Liver (tissue), 9 donors: ENCODE data around the gene GREM2. TPM values are rescaled to one million over a fixed set of nuclear protein-coding genes. Genes with fewer than 3 reads are reported as not detected.

ENCODE experiments used
- DNase-seq: peaks from one replicate; pipeline ENCODE4 v3.0.0-alpha.2; 2017; ENCODE audit warnings: low spot score
- H3K27ac ChIP-seq, 2 donors: one replicate each; pipeline ENCODE4 v1.7.0; 2013; ENCODE audit warnings: inconsistent platforms in 2 of 2, low read length in 2 of 2, control low read depth in 1 of 2, low read depth in 1 of 2, mild to moderate bottlenecking in 1 of 2
- H3K27me3 ChIP-seq, 4 donors: one replicate each; pipeline versions ENCODE4 v1.6.1 to v1.7.0; 2013; ENCODE audit warnings: low read length in 3 of 4, inconsistent platforms in 1 of 4, mild to moderate bottlenecking in 1 of 4, moderate library complexity in 1 of 4; ENCODE audit not compliant: control insufficient read depth in 4 of 4, insufficient read depth in 4 of 4
- H3K36me3 ChIP-seq, 4 donors: one replicate each; pipeline versions ENCODE4 v1.6.1 to v1.7.0; 2013; ENCODE audit warnings: low read length in 3 of 4, mild to moderate bottlenecking in 3 of 4, low read depth in 1 of 4, moderate library complexity in 1 of 4; ENCODE audit not compliant: control insufficient read depth in 4 of 4, insufficient read depth in 3 of 4
- H3K4me1 ChIP-seq, 4 donors: one replicate each; pipeline versions ENCODE4 v1.6.1 to v1.7.0; 2013; ENCODE audit warnings: low read length in 3 of 4, mild to moderate bottlenecking in 3 of 4, moderate library complexity in 1 of 4; ENCODE audit not compliant: control insufficient read depth in 4 of 4, insufficient read depth in 4 of 4
- H3K4me3 ChIP-seq, 3 donors: one replicate each; pipeline versions ENCODE4 v1.6.1 to v1.7.0; 2013; ENCODE audit warnings: low read length in 3 of 3, control low read depth in 1 of 3, low read depth in 1 of 3, mild to moderate bottlenecking in 1 of 3
- H3K9ac ChIP-seq, 2 donors: one replicate each; pipeline ENCODE4 v1.7.0; 2013; ENCODE audit warnings: low read length in 2 of 2, mild to moderate bottlenecking in 2 of 2, moderate library complexity in 2 of 2, control low read depth in 1 of 2, low read depth in 1 of 2
- H3K9me3 ChIP-seq, 4 donors: one replicate each; pipeline versions ENCODE4 v1.6.1 to v1.7.0; 2013; ENCODE audit warnings: low read length in 3 of 4; ENCODE audit not compliant: control insufficient read depth in 4 of 4
- FOXA1 ChIP-seq: IDR thresholded peaks from 2 replicates; pipeline ENCODE4 v1.6.1; 2016; ENCODE audit warnings: antibody characterized with exemption
- FOXA2 ChIP-seq: IDR thresholded peaks from 2 replicates; pipeline ENCODE4 v1.6.1; 2016; ENCODE audit warnings: antibody characterized with exemption
- GABPA ChIP-seq, 2 donors: IDR thresholded peaks in 1 of 2; conservative IDR thresholded peaks in 1 of 2; 2 replicates each; pipeline ENCODE4 v1.6.1; 2016; ENCODE audit warnings: antibody characterized with exemption in 2 of 2, mild to moderate bottlenecking in 1 of 2, moderate library complexity in 1 of 2
- HNF4A ChIP-seq, 2 donors: conservative IDR thresholded peaks; 2 replicates each; pipeline ENCODE4 v1.6.1; 2016; ENCODE audit warnings: antibody characterized with exemption in 2 of 2, mild to moderate bottlenecking in 2 of 2
- HNF4G ChIP-seq: IDR thresholded peaks from 2 replicates; pipeline ENCODE4 v1.6.1; 2016; ENCODE audit warnings: antibody characterized with exemption
- MAX ChIP-seq: IDR thresholded peaks from 2 replicates; pipeline ENCODE4 v1.6.1; 2016; ENCODE audit warnings: antibody characterized with exemption
- NR2F2 ChIP-seq: IDR thresholded peaks from 2 replicates; pipeline ENCODE4 v1.6.1; 2016; ENCODE audit warnings: antibody characterized with exemption
- RAD21 ChIP-seq, 2 donors: IDR thresholded peaks; 2 replicates each; pipeline ENCODE4 v1.6.1; 2016; ENCODE audit warnings: antibody characterized with exemption in 2 of 2, mild to moderate bottlenecking in 2 of 2
- REST ChIP-seq: IDR thresholded peaks from 2 replicates; pipeline ENCODE4 v1.6.1; 2016; ENCODE audit warnings: antibody characterized with exemption, mild to moderate bottlenecking
- RXRA ChIP-seq, 2 donors: IDR thresholded peaks; 2 replicates each; pipeline ENCODE4 v1.6.1; 2017 to 2018; ENCODE audit warnings: antibody characterized with exemption in 2 of 2, mild to moderate bottlenecking in 1 of 2
- SP1 ChIP-seq: IDR thresholded peaks from 2 replicates; pipeline ENCODE4 v1.6.1; 2018; ENCODE audit warnings: antibody characterized with exemption, mild to moderate bottlenecking
- TAF1 ChIP-seq: conservative IDR thresholded peaks from 2 replicates; pipeline ENCODE4 v1.6.1; 2016; ENCODE audit warnings: antibody characterized with exemption, mild to moderate bottlenecking
- YY1 ChIP-seq: IDR thresholded peaks from 2 replicates; pipeline ENCODE4 v1.6.1; 2016; ENCODE audit warnings: antibody characterized with exemption, mild to moderate bottlenecking
- WGBS: extraction: QIAGEN DNeasy Blood & Tissue Kit; methylation state at CpG from one replicate; pipeline ENCODE4 v1.1.7; 2013; 5-methylcytosine and 5-hydroxymethylcytosine counted together
- polyA plus RNA-seq, 2 donors: library from polyadenylated mRNA; stranded (reverse) in 1 of 2; unstranded in 1 of 2; fragments of 200-250 nt in 1 of 2; fragments of >200 nt in 1 of 2; fragmentation: Nextera tagmentation in 1 of 2; extraction: Ambion mirVana in 1 of 2; gene quantifications; one replicate each; pipeline versions ENCODE4 v1.2.1 to v1.2.3, GENCODE V29; 2013 to 2015
- total RNA-seq, 2 donors: library from RNA; depleted of rRNA; stranded (reverse); fragments of >200 nt; gene quantifications; one replicate each; pipeline ENCODE4 v1.2.3, GENCODE V29; 2014
- donor health status: healthy.
- donor health status: healthy.
- donor health status: healthy.
- donor health status: healthy.
- donor health status: healthy.

GREM2 gene
- total and polyA plus RNA-seq, 4 donors, result 0.19 to 19.5 (median 4.3) TPM

DNA sequence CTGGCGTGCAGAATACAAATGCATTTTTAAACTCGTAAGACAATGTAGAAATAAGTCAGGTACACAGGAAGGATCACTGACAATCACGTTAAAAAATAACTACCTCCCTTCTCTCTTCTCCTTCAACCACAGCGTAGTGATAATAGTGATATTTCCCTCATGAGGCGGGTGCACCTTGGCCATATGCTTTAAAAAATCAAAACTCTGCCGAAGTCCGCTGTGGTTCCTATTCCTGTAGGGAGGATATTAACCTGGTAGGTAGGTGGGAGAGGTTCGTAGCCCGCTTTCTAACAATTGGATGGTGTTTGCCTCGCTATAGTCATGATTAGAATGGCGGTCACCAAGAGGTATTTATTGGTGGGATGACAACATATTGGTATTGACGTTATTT is 732 bp downstream of the GREM2 start:
- peak overlapping the region; percentile 55 to 94 (median 90) for H3K4me3 ChIP-seq
- no peak for DNase-seq
- no peak for TF ChIP-seq SP1
- TF ChIP-seq YY1, result peak; percentile 31

DNA sequence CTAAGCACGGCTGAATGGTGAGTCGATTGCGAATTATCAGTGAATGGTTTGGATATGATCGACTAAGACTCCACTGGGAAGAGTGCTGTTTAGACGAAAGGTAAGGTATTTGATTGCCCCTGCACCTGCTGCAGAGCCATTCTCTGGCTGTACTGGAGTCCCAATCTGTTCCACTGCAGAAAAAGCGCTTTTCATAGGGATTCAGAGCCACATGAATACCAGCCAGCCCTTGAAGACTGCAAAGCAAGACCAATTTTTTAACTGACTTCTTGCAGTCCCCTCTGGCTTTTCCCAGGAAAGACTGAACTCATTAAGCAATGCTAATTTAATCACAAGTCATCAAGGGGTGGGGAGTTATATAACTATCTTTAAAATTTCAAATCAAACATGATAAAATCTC is 1.3 kb downstream of the GREM2 start:
- DNase-seq, result no peak
- Histone ChIP-seq H3K9me3 (no peaks in the 10 kb centered on the region), H3K9ac (peak overlapping the region; percentile 87 to 98), H3K4me3 (peak overlapping the region; percentile 55 to 94 (median 90)), H3K27me3 (no peaks in the 10 kb centered on the region), H3K27ac (peak overlapping the region; percentile 97 to 98), H3K4me1 (peaks cover 0 to 37% (median 23%) of the 10 kb centered on the region in 4 donors), H3K36me3 (no peaks in the 10 kb centered on the region)
- no peak for TF ChIP-seq RAD21 (IDR thresholded peaks at IDR 0.05)
- no peak for TF ChIP-seq NR2F2
- no peak for TF ChIP-seq FOXA1
- no peak for TF ChIP-seq TAF1
- peak; percentile 41 for TF ChIP-seq YY1
- no peak for TF ChIP-seq GABPA (IDR thresholded peaks at IDR 0.05 in 1 of 2, conservative IDR thresholded peaks at IDR 0.05 in 1 of 2)
- no peak for TF ChIP-seq HNF4A (conservative IDR thresholded peaks at IDR 0.05)
- peak; percentile 42 for TF ChIP-seq REST
- TF ChIP-seq HNF4G, result no peak
- 17% methylated on average over 6 of the region's 6 CpGs for WGBS

More for the DNA sequence above, 732 bp downstream of the GREM2 start:
- peak overlapping the region; percentile 87 to 98 for H3K9ac ChIP-seq
- no peaks in the 10 kb centered on the region for H3K27me3 ChIP-seq
- no peaks in the 10 kb centered on the region for H3K36me3 ChIP-seq
- H3K9me3 ChIP-seq, result no peaks in the 10 kb centered on the region
- H3K27ac ChIP-seq, result peak overlapping the region; percentile 97 to 98
- 10% methylated on average over 12 of the region's 12 CpGs for WGBS
- peaks cover 0 to 37% (median 23%) of the 10 kb centered on the region in 4 donors for H3K4me1 ChIP-seq

DNA sequence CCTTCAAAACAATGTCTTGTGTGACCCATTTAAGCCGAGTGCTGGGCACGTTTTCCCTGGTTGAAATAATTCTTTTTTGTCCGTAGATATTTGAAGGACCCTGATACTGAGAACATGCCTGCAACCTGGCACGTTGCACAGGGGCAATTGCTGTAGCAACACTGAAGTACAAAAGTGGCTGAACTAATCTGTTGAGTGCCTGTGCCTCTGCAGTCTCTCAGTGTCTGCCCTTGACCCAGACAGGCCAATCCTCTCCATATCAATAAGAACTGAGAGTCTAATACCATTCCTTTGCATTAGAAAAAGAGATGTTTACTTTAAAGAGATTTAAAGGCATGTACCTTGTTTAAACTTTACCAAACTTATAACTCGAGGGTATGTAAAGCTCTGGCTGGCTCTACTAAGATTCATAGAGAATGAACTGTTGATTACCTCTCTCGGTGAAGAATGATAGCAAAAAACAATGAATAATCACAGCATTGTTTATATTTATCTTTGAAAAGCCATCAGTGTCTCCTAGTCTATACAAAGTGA is 2.4 kb downstream of the GREM2 start:
- no peaks in the 10 kb centered on the region for H3K27me3 ChIP-seq
- no peaks in the 10 kb centered on the region for H3K9me3 ChIP-seq
- peaks cover 3 to 37% (median 23%) of the 10 kb centered on the region in 4 donors for H3K4me1 ChIP-seq
- WGBS, result 23% methylated on average over 6 of the region's 6 CpGs
- peak overlapping the region in 1 of 2 donors; percentile 88 for H3K9ac ChIP-seq
- H3K4me3 ChIP-seq, result peak overlapping the region; percentile 34 to 90 (median 55)
- no peak for DNase-seq
- H3K36me3 ChIP-seq, result no peaks in the 10 kb centered on the region
- peak overlapping the region; percentile 97 to 98 for H3K27ac ChIP-seq
- TF ChIP-seq YY1 (peak; percentile 61), FOXA1 (peak; percentile 11), RXRA (IDR thresholded peaks at IDR 0.05) (peak in 1 of 2 donors; percentile 38), FOXA2 (peak; percentile 13), TAF1 (peak; percentile 48), NR2F2 (no peak), MAX (no peak)
